ENCODE data around the gene LTBP1. TPM values are rescaled to one million over a fixed set of nuclear protein-coding genes. Genes with fewer than 3 reads are reported as not detected.
A peak's percentile ranks its signal among the peaks of the same experiment; 100 is the strongest.

Gene LTBP1
- total and polyA plus RNA-seq, 2 of the 13 experiments (the other 11 are each of a cell fraction or from before 2014, with no cell fraction given) = 0.12 to 0.22 TPM

- no peak overlapping the region for H3K4me3 ChIP-seq (replicated peaks in 1 of 3; ENCODE audit: insufficient read depth in 1 of 3, low read depth in 2 of 3, low read length in 3 of 3)
- peaks cover 2 to 14% of the 10 kb centered on the region in 2 experiments; a peak in 1 of 5 replicates for H3K27me3 ChIP-seq (ENCODE audit: control insufficient read depth in 1 of 2, insufficient read depth in 2 of 2, low read length in 2 of 2)
- BruUV-seq (replicated peaks) = no TSS peak
- in situ Hi-C loops (cut with HindIII; ENCODE audit: extremely low pct_ligation_motif_present, low pct_unique_long_range_greater_than_20kb) = no loop called here
- no peaks in the 10 kb centered on the region for H3K4me1 ChIP-seq (ENCODE audit: insufficient read depth, low read length)
- WGBS (ENCODE audit: low lambda C conversion rate) = 5% methylated on average over 7 of the region's 7 CpGs
- no peaks in the 10 kb centered on the region for H3K36me3 ChIP-seq (replicated peaks in 1 of 2; ENCODE audit: control insufficient read depth in 1 of 2, insufficient read depth in 2 of 2, low read length in 2 of 2)
- no peak overlapping the region for H3K27ac ChIP-seq (ENCODE audit: extremely low read length, insufficient read depth, low read length)
- no peaks in the 10 kb centered on the region for H4K20me1 ChIP-seq (ENCODE audit: insufficient read depth, low read length)
- ATAC-seq = peak; percentile 55
- peaks cover 6% of the 10 kb centered on the region; the same call in 1 of the 2 replicates for H3K9me3 ChIP-seq (ENCODE audit: low read length)
- H3K79me2 ChIP-seq (ENCODE audit: insufficient read depth, low read length) = no peaks in the 10 kb centered on the region
- H3K4me2 ChIP-seq (ENCODE audit: low read depth, low read length) = no peak overlapping the region
- no peak for DNase-seq (ENCODE audit: low spot score)
- FAIRE-seq = no peak
- no peak overlapping the region for H2AFZ ChIP-seq (ENCODE audit: low read length)
- CTCF ChIA-PET (ENCODE audit: low intra/inter-chr PET ratio, low total read pairs) = no interaction called here
- intact Hi-C loops (cut with micrococcal nuclease; ENCODE audit: unreplicated experiment) = no loop called here
- no peak overlapping the region for H3K9ac ChIP-seq (ENCODE audit: insufficient read depth, low read depth, low read length)
- POLR2A ChIA-PET = no interaction called here
- TF ChIP-seq SRSF1 (optimal IDR thresholded peaks at IDR 0.05; ENCODE audit: low read depth, low read length) (no peak), ZMYM3 (CRISPR knock-in tag; IDR thresholded peaks at IDR 0.05) (0 out of 2 replicates have a peak, but pooled peaks have one; percentile 15), ZNF629 (CRISPR knock-in tag; conservative IDR thresholded peaks at IDR 0.05) (peak; percentile 78), USF2 (IDR thresholded peaks at IDR 0.05; ENCODE audit: low read depth, low read length) (peak; percentile 36; the same call in 1 of the 2 replicates), USF2 (CRISPR knock-in tag; IDR thresholded peaks at IDR 0.05; ENCODE audit: borderline replicate concordance) (peak; percentile 39; the same call in 1 of the 2 replicates)
Measured at GRCh38 chr2:32901313-32901712, 45.4 kb upstream of the LTBP1 start.

- intact Hi-C loops (cut with micrococcal nuclease; ENCODE audit: unreplicated experiment) = no loop called here
- ChIA-PET CTCF (ENCODE audit: low intra/inter-chr PET ratio, low total read pairs) (no interaction called here), POLR2A (no interaction called here)
- TF ChIP-seq ZSCAN21 (CRISPR knock-in tag; IDR thresholded peaks at IDR 0.05; ENCODE audit: borderline replicate concordance) (no peak), ZFP41 (CRISPR knock-in tag; IDR thresholded peaks at IDR 0.05; ENCODE audit: borderline replicate concordance) (no peak), ZNF251 (CRISPR knock-in tag; IDR thresholded peaks at IDR 0.05) (no peak), E2F1 (CRISPR knock-in tag; IDR thresholded peaks at IDR 0.05) (no peak), ARNT2 (CRISPR knock-in tag; IDR thresholded peaks at IDR 0.05; ENCODE audit: low read depth) (no peak)
- Histone ChIP-seq H3K4me3 (replicated peaks in 1 of 3; ENCODE audit: insufficient read depth in 1 of 3, low read depth in 2 of 3, low read length in 3 of 3) (no peak overlapping the region), H3K36me3 (replicated peaks in 1 of 2; ENCODE audit: control insufficient read depth in 1 of 2, insufficient read depth in 2 of 2, low read length in 2 of 2) (no peaks in the 10 kb centered on the region), H3K4me1 (ENCODE audit: insufficient read depth, low read length) (no peaks in the 10 kb centered on the region), H3K9me3 (ENCODE audit: low read length) (peaks cover 6% of the 10 kb centered on the region; the same call in 1 of the 2 replicates), H3K4me2 (ENCODE audit: low read depth, low read length) (no peak overlapping the region), H3K27ac (ENCODE audit: extremely low read length, insufficient read depth, low read length) (no peak overlapping the region), H3K79me2 (ENCODE audit: insufficient read depth, low read length) (no peaks in the 10 kb centered on the region), H4K20me1 (ENCODE audit: insufficient read depth, low read length) (no peaks in the 10 kb centered on the region), H2AFZ (ENCODE audit: low read length) (no peak overlapping the region), H3K27me3 (ENCODE audit: control insufficient read depth in 1 of 2, insufficient read depth in 2 of 2, low read length in 2 of 2) (peaks cover 2 to 13% of the 10 kb centered on the region in 2 experiments; a peak in 1 of 5 replicates), H3K9ac (ENCODE audit: insufficient read depth, low read depth, low read length) (no peak overlapping the region)
- in situ Hi-C loops (cut with HindIII; ENCODE audit: extremely low pct_ligation_motif_present, low pct_unique_long_range_greater_than_20kb) = no loop called here
- DNase-seq (ENCODE audit: low spot score) (no peak), FAIRE-seq (no peak), ATAC-seq (no peak)
- WGBS (ENCODE audit: low lambda C conversion rate) = 4% methylated on average over 1 of the region's 1 CpG
- BruUV-seq (replicated peaks) = no TSS peak
Measured at GRCh38 chr2:32902174-32902573, 44.6 kb upstream of the LTBP1 start.

Measured in HepG2 (cell line).